Type B pancreatic cell (in vitro differentiated cells): ENCODE measurements around the gene ADGRL3. TPM values are rescaled to one million over a fixed set of nuclear protein-coding genes. Genes with fewer than 3 reads are reported as not detected.

ENCODE experiments used
- DNase-seq: peaks from one replicate; pipeline ENCODE4 v3.0.0; 2021; ENCODE audit warnings: mixed read lengths; ENCODE audit not compliant: unreplicated experiment; ENCODE audit errors: extremely low spot score
- H3K27ac Mint-ChIP-seq: 2 replicates; pipeline ENCODE4 v1.8.0; 2021; ENCODE audit warnings: mild to moderate bottlenecking, mixed read lengths
- H3K27me3 Mint-ChIP-seq: 2 replicates; pipeline ENCODE4 v1.8.0; 2021; ENCODE audit warnings: mixed read lengths
- H3K36me3 Mint-ChIP-seq: 2 replicates; pipeline ENCODE4 v1.8.0; 2021; ENCODE audit warnings: mixed read lengths
- H3K4me1 Mint-ChIP-seq: one replicate; pipeline ENCODE4 v1.8.0; 2021; ENCODE audit warnings: mixed read lengths; ENCODE audit not compliant: unreplicated experiment
- H3K4me3 Mint-ChIP-seq: 2 replicates; pipeline ENCODE4 v1.8.0; 2021; ENCODE audit warnings: mild to moderate bottlenecking, mixed read lengths
- H3K9me3 Mint-ChIP-seq: 2 replicates; pipeline ENCODE4 v1.8.0; 2021; ENCODE audit warnings: mixed read lengths
- total RNA-seq: library from RNA; stranded (reverse); gene quantifications from 2 replicates; pipeline ENCODE4 v1.2.1, GENCODE V29; 2021; ENCODE audit warnings: low replicate concordance
- TF ChIP-seq, protein P1 (sequence below): fragments of 200-600 bp; sonication (generic); conservative IDR thresholded peaks from 2 replicates; pipeline ENCODE4 v1.5.0; 2021; ENCODE audit warnings: antibody characterized with exemption, mild to moderate bottlenecking

The ADGRL3 gene
- total RNA-seq, 1 donor from 2014 or later: 53.5 TPM

GRCh38 chr4:61588621-61589402, 388.7 kb downstream of the ADGRL3 start:
- TF ChIP-seq, protein P1, sequence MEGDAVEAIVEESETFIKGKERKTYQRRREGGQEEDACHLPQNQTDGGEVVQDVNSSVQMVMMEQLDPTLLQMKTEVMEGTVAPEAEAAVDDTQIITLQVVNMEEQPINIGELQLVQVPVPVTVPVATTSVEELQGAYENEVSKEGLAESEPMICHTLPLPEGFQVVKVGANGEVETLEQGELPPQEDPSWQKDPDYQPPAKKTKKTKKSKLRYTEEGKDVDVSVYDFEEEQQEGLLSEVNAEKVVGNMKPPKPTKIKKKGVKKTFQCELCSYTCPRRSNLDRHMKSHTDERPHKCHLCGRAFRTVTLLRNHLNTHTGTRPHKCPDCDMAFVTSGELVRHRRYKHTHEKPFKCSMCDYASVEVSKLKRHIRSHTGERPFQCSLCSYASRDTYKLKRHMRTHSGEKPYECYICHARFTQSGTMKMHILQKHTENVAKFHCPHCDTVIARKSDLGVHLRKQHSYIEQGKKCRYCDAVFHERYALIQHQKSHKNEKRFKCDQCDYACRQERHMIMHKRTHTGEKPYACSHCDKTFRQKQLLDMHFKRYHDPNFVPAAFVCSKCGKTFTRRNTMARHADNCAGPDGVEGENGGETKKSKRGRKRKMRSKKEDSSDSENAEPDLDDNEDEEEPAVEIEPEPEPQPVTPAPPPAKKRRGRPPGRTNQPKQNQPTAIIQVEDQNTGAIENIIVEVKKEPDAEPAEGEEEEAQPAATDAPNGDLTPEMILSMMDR: no peak
- H3K4me1 Mint-ChIP-seq: no peaks in the 10 kb centered on the region
- no peak overlapping the region for H3K4me3 Mint-ChIP-seq
- no peak for DNase-seq
- no peaks in the 10 kb centered on the region for H3K27me3 Mint-ChIP-seq
- no peak overlapping the region for H3K27ac Mint-ChIP-seq
- H3K9me3 Mint-ChIP-seq: no peaks in the 10 kb centered on the region
- no peaks in the 10 kb centered on the region for H3K36me3 Mint-ChIP-seq

GRCh38 chr4:61590881-61591280, 390.8 kb downstream of the ADGRL3 start:
- TF ChIP-seq, protein P1: no peak
- Mint-ChIP-seq H3K9me3 (no peaks in the 10 kb centered on the region), H3K27ac (no peak overlapping the region), H3K36me3 (no peaks in the 10 kb centered on the region), H3K27me3 (no peaks in the 10 kb centered on the region), H3K4me3 (no peak overlapping the region), H3K4me1 (no peaks in the 10 kb centered on the region)
- DNase-seq: no peak

- Mint-ChIP-seq H3K27ac (no peak overlapping the region), H3K36me3 (no peaks in the 10 kb centered on the region), H3K4me1 (no peaks in the 10 kb centered on the region), H3K9me3 (no peaks in the 10 kb centered on the region), H3K27me3 (no peaks in the 10 kb centered on the region), H3K4me3 (no peak overlapping the region)
- DNase-seq: no peak
- TF ChIP-seq, protein P1: no peak
These were observed 396.6 kb downstream of the ADGRL3 start for GRCh38 chr4:61596606-61597340.

- H3K36me3 Mint-ChIP-seq: peaks cover 10% of the 10 kb centered on the region
- no peaks in the 10 kb centered on the region for H3K27me3 Mint-ChIP-seq
- TF ChIP-seq, protein P1: no peak
- H3K4me1 Mint-ChIP-seq: no peaks in the 10 kb centered on the region
- no peak for DNase-seq
- peaks cover 8% of the 10 kb centered on the region for H3K9me3 Mint-ChIP-seq
- no peak overlapping the region for H3K27ac Mint-ChIP-seq
- no peak overlapping the region for H3K4me3 Mint-ChIP-seq
These were observed 403.0 kb downstream of the ADGRL3 start for GRCh38 chr4:61603086-61603485.

DNA sequence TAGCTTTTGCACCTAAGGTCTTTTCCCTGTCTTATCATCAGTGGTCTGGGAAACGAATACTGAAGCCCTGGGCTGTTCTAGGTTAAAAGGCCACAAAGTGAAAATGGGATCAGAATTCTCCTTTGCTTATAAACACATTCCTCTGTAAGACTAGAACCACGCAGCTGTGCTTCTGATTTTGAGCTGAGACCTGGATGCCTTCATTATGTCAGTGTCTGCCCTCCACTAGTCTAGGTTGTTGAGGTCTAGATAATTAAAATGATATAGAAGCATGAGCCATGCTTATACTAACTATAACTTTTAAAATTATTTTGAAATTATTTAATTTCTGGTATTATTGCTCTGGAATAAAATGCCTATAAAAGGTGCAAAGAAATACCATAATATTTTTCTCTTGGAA, 403.9 kb downstream of the ADGRL3 start:
- Mint-ChIP-seq H3K27ac (no peak overlapping the region), H3K4me3 (no peak overlapping the region), H3K9me3 (peaks cover 8% of the 10 kb centered on the region), H3K36me3 (peaks cover 10% of the 10 kb centered on the region), H3K27me3 (no peaks in the 10 kb centered on the region), H3K4me1 (no peaks in the 10 kb centered on the region)
- DNase-seq: no peak
- TF ChIP-seq, protein P1: no peak
